ENCODE results near the gene CD300E. TPM values are rescaled to one million over a fixed set of nuclear protein-coding genes. Genes with fewer than 3 reads are reported as not detected.
"Not testable (repeated sequence)": the region's sequence is repeated elsewhere in the genome, so short reads cannot be mapped to it uniquely, and the experiment has no call there.

CD300E gene
- polyA plus RNA-seq, 1 donor (not counting 4 experiments of a cell fraction or from before 2014, with no cell fraction given) = not detected

- H3K79me2 ChIP-seq (ENCODE audit: control insufficient read depth, insufficient read depth, low read length) = no peaks in the 10 kb centered on the region
- H3K9ac ChIP-seq (ENCODE audit: control insufficient read depth, extremely low read depth, insufficient read depth, low read length) = no peak overlapping the region
- no peaks in the 10 kb centered on the region for H3K36me3 ChIP-seq (ENCODE audit: control insufficient read depth in 2 of 2, extremely low read depth in 1 of 2, insufficient read depth in 2 of 2, low read length in 2 of 2)
- H2AFZ ChIP-seq (ENCODE audit: control insufficient read depth, low read length) = no peak overlapping the region
- DNase-seq (ENCODE audit: low read depth, low spot score) (no peak), FAIRE-seq (no peak)
- no peaks in the 10 kb centered on the region for H3K4me1 ChIP-seq (ENCODE audit: control insufficient read depth, extremely low read depth, insufficient read depth, low read length)
- H3K27ac ChIP-seq (ENCODE audit: control insufficient read depth, insufficient read depth, low read length) = no peak overlapping the region
- no peaks in the 10 kb centered on the region for H4K20me1 ChIP-seq (ENCODE audit: control insufficient read depth, extremely low read depth, insufficient read depth, low read length)
- peaks cover 7% of the 10 kb centered on the region for H3K27me3 ChIP-seq (ENCODE audit: control insufficient read depth, extremely low read depth, insufficient read depth, low read length)
- dilution Hi-C loops (cut with MboI; ENCODE audit: extremely low pct_ligation_motif_present, low sequenced_read_pairs) = no loop called here
- no peaks in the 10 kb centered on the region for H3K9me1 ChIP-seq (ENCODE audit: control insufficient read depth, extremely low read depth, insufficient read depth, low read length)
- H3K4me2 ChIP-seq (ENCODE audit: control insufficient read depth, extremely low read depth, insufficient read depth, low read depth, low read length) = no peak overlapping the region
- no peaks in the 10 kb centered on the region for H3K9me3 ChIP-seq (ENCODE audit: control insufficient read depth, low read depth, low read length)
- TF ChIP-seq, protein P1, sequence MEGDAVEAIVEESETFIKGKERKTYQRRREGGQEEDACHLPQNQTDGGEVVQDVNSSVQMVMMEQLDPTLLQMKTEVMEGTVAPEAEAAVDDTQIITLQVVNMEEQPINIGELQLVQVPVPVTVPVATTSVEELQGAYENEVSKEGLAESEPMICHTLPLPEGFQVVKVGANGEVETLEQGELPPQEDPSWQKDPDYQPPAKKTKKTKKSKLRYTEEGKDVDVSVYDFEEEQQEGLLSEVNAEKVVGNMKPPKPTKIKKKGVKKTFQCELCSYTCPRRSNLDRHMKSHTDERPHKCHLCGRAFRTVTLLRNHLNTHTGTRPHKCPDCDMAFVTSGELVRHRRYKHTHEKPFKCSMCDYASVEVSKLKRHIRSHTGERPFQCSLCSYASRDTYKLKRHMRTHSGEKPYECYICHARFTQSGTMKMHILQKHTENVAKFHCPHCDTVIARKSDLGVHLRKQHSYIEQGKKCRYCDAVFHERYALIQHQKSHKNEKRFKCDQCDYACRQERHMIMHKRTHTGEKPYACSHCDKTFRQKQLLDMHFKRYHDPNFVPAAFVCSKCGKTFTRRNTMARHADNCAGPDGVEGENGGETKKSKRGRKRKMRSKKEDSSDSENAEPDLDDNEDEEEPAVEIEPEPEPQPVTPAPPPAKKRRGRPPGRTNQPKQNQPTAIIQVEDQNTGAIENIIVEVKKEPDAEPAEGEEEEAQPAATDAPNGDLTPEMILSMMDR (optimal IDR thresholded peaks at IDR 0.05 in 1 of 3, IDR thresholded peaks at IDR 0.05 in 1 of 3, conservative IDR thresholded peaks at IDR 0.05 in 1 of 3; ENCODE audit: extremely low read depth in 1 of 3, insufficient read depth in 2 of 3, low read length in 3 of 3) = no peak
- no peak for TF ChIP-seq EZH2 (IDR thresholded peaks at IDR 0.05; ENCODE audit: low read length)
- no peak overlapping the region for H3K4me3 ChIP-seq (ENCODE audit: control insufficient read depth in 2 of 3, extremely low read depth in 1 of 3, insufficient read depth in 2 of 3, low read depth in 1 of 3, low read length in 3 of 3)
These were observed 9.1 kb upstream of the CD300E start for GRCh38 chr17:74632617-74633016.

DNA sequence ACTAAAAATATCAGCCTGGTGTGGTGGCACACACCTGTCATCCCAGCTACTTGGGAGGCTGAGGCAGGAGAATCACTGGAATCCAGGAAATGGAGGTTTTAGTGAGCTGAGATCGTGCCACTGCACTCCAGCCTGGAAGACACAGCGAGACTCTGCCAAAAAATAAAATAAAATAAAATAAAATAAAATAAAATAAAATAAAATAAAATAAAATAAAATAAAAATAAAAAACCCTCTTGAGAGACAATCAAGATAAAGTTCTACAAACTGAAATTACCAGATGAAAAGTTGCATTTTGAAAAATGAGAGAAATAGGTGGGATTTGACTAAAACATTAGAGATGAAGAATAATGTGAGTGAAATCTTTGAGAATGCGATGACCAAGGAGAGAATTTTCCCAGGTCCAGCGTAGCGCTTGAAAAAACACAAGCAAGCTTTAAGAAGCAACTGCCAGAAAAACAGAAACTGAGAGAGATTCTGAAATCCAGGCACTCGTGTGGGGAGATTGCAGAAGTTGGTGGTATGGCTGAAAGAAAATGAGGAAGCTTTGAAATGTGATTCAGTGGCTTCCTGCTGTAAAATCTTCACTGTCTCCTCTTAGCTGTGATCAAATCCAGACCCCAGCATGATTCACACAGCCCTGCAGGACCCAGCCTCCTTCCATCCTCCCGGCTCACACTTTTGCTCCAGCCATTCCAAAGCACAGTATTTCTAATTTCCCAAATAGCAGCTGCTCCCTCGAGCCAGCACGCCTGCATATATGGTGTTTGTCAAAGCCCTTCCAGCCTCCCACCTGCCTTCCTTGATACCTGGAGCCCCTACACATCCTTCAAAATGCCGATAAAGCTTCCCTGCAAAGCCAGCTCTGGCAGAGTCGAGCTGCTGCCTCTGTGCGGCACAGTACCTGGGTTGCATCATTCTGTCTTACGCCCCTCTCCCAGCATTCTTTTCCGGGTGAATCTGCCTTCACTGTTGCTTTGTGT is 8.2 kb upstream of the CD300E start:
- H3K4me1 ChIP-seq (ENCODE audit: control insufficient read depth, extremely low read depth, insufficient read depth, low read length) = no peaks in the 10 kb centered on the region
- DNase-seq (ENCODE audit: low read depth, low spot score) (no peak), FAIRE-seq (no peak)
- H3K9me1 ChIP-seq (ENCODE audit: control insufficient read depth, extremely low read depth, insufficient read depth, low read length) = no peaks in the 10 kb centered on the region
- H3K4me2 ChIP-seq (ENCODE audit: control insufficient read depth, extremely low read depth, insufficient read depth, low read depth, low read length) = no peak overlapping the region
- no peaks in the 10 kb centered on the region for H4K20me1 ChIP-seq (ENCODE audit: control insufficient read depth, extremely low read depth, insufficient read depth, low read length)
- no peak overlapping the region for H3K4me3 ChIP-seq (ENCODE audit: control insufficient read depth in 2 of 3, extremely low read depth in 1 of 3, insufficient read depth in 2 of 3, low read depth in 1 of 3, low read length in 3 of 3)
- H2AFZ ChIP-seq (ENCODE audit: control insufficient read depth, low read length) = no peak overlapping the region
- TF ChIP-seq, protein P1 (optimal IDR thresholded peaks at IDR 0.05 in 1 of 3, IDR thresholded peaks at IDR 0.05 in 1 of 3, conservative IDR thresholded peaks at IDR 0.05 in 1 of 3; ENCODE audit: extremely low read depth in 1 of 3, insufficient read depth in 2 of 3, low read length in 3 of 3) = no peak
- TF ChIP-seq EZH2 (IDR thresholded peaks at IDR 0.05; ENCODE audit: low read length) = no peak
- H3K36me3 ChIP-seq (ENCODE audit: control insufficient read depth in 2 of 2, extremely low read depth in 1 of 2, insufficient read depth in 2 of 2, low read length in 2 of 2) = no peaks in the 10 kb centered on the region
- dilution Hi-C loops (cut with MboI; ENCODE audit: extremely low pct_ligation_motif_present, low sequenced_read_pairs) = no loop called here
- no peak overlapping the region for H3K27ac ChIP-seq (ENCODE audit: control insufficient read depth, insufficient read depth, low read length)
- H3K9me3 ChIP-seq (ENCODE audit: control insufficient read depth, low read depth, low read length) = no peaks in the 10 kb centered on the region
- no peaks in the 10 kb centered on the region for H3K79me2 ChIP-seq (ENCODE audit: control insufficient read depth, insufficient read depth, low read length)
- H3K9ac ChIP-seq (ENCODE audit: control insufficient read depth, extremely low read depth, insufficient read depth, low read length) = no peak overlapping the region
- peaks cover 11% of the 10 kb centered on the region for H3K27me3 ChIP-seq (ENCODE audit: control insufficient read depth, extremely low read depth, insufficient read depth, low read length)

DNA sequence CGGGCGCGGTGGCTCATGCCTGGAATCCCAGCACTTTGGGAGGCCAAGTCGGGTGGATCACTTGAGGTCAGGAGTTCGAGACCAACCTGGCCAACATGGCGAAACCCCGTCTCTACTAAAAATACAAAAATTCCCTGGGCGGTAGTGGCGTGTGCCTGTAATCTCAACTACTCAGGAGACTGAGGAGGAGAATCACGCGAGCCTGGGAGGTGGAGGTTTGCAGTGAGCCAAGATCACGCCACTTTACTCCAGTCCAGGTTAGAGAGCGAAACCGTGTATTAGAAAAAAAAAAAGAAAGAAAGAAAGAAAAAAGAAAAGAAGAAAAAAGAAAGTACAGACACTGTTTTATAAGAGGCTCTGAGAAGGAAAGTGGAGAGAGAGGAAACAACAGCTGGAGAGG is 6.7 kb upstream of the CD300E start:
- H2AFZ ChIP-seq (ENCODE audit: control insufficient read depth, low read length); FAIRE-seq; H3K27ac ChIP-seq (ENCODE audit: control insufficient read depth, insufficient read depth, low read length); H3K9ac ChIP-seq (ENCODE audit: control insufficient read depth, extremely low read depth, insufficient read depth, low read length); DNase-seq (ENCODE audit: low read depth, low spot score); H3K9me3 ChIP-seq (ENCODE audit: control insufficient read depth, low read depth, low read length); H3K9me1 ChIP-seq (ENCODE audit: control insufficient read depth, extremely low read depth, insufficient read depth, low read length); dilution Hi-C loops (cut with MboI; ENCODE audit: extremely low pct_ligation_motif_present, low sequenced_read_pairs); H4K20me1 ChIP-seq (ENCODE audit: control insufficient read depth, extremely low read depth, insufficient read depth, low read length); H3K36me3 ChIP-seq (ENCODE audit: control insufficient read depth in 2 of 2, extremely low read depth in 1 of 2, insufficient read depth in 2 of 2, low read length in 2 of 2); H3K4me2 ChIP-seq (ENCODE audit: control insufficient read depth, extremely low read depth, insufficient read depth, low read depth, low read length); H3K79me2 ChIP-seq (ENCODE audit: control insufficient read depth, insufficient read depth, low read length); H3K4me3 ChIP-seq (ENCODE audit: control insufficient read depth in 2 of 3, extremely low read depth in 1 of 3, insufficient read depth in 2 of 3, low read depth in 1 of 3, low read length in 3 of 3); H3K4me1 ChIP-seq (ENCODE audit: control insufficient read depth, extremely low read depth, insufficient read depth, low read length): not testable (repeated sequence)
- H3K27me3 ChIP-seq (ENCODE audit: control insufficient read depth, extremely low read depth, insufficient read depth, low read length) = peaks cover 11% of the 10 kb centered on the region

Data from keratinocyte (primary cell).